Astrocyte (in vitro differentiated cells and primary cell): ENCODE results near the gene PRRG2. TPM values are rescaled to one million over a fixed set of nuclear protein-coding genes. Genes with fewer than 3 reads are reported as not detected.

Experiments
- DNase-seq: peaks from one replicate; pipeline ENCODE4 v3.0.0-alpha.2; 2010; ENCODE audit warnings: low read depth
- FAIRE-seq: peaks from 2 replicates; lab custom pipeline; 2011; peaks lifted over from hg19 to GRCh38; lab: Jason Lieb, UNC
- H2AFZ ChIP-seq: 2 replicates; pipeline ENCODE4 v1.6.0; 2012; ENCODE audit warnings: low read depth, low read length, inconsistent platforms
- H3K27ac ChIP-seq: 2 replicates; pipeline ENCODE4 v1.5.1; 2011; ENCODE audit warnings: low read depth, low read length, inconsistent platforms
- H3K27me3 ChIP-seq: 2 replicates; pipeline ENCODE4 v1.6.0; 2011; ENCODE audit warnings: low read length, inconsistent platforms; ENCODE audit not compliant: insufficient read depth
- H3K36me3 ChIP-seq: 2 replicates; pipeline ENCODE4 v1.5.1; 2011; ENCODE audit warnings: low read length, inconsistent platforms; ENCODE audit not compliant: insufficient read depth
- H3K4me1 ChIP-seq: 2 replicates; pipeline ENCODE4 v1.5.1; 2011; ENCODE audit warnings: low read length, inconsistent platforms; ENCODE audit not compliant: insufficient read depth
- H3K4me2 ChIP-seq: 2 replicates; pipeline ENCODE4 v1.6.0; 2012; ENCODE audit warnings: low read length, inconsistent platforms
- H3K4me3 ChIP-seq: 2 replicates; pipeline ENCODE4 v1.5.1; 2011; ENCODE audit warnings: low read depth, mild to moderate bottlenecking, low read length, inconsistent platforms; ENCODE audit not compliant: insufficient read depth
- H3K79me2 ChIP-seq: 2 replicates; pipeline ENCODE4 v1.6.0; 2012; ENCODE audit warnings: mild to moderate bottlenecking, low read length, inconsistent platforms; ENCODE audit not compliant: insufficient read depth
- H3K9ac ChIP-seq: 2 replicates; pipeline ENCODE4 v1.6.0; 2012; ENCODE audit warnings: mild to moderate bottlenecking, low read length, inconsistent platforms
- H3K9me3 ChIP-seq: 2 replicates; pipeline ENCODE4 v1.5.1; 2012; ENCODE audit warnings: low read depth, mild to moderate bottlenecking, low read length, inconsistent platforms; ENCODE audit not compliant: insufficient read depth
- H4K20me1 ChIP-seq: 2 replicates; pipeline ENCODE4 v1.6.0; 2012; ENCODE audit warnings: low read length, inconsistent platforms; ENCODE audit not compliant: insufficient read depth
- H3K27ac Mint-ChIP-seq: one replicate; pipeline ENCODE4 v1.8.0; 2021; ENCODE audit warnings: mild to moderate bottlenecking, mixed read lengths; ENCODE audit not compliant: unreplicated experiment
- H3K27me3 Mint-ChIP-seq: one replicate; pipeline ENCODE4 v1.8.0; 2021; ENCODE audit warnings: low read depth, mixed read lengths; ENCODE audit not compliant: unreplicated experiment
- H3K36me3 Mint-ChIP-seq: one replicate; pipeline ENCODE4 v1.8.0; 2021; ENCODE audit warnings: low read depth, mixed read lengths; ENCODE audit not compliant: unreplicated experiment
- H3K4me1 Mint-ChIP-seq: one replicate; pipeline ENCODE4 v1.8.0; 2021; ENCODE audit warnings: low read depth, mixed read lengths; ENCODE audit not compliant: unreplicated experiment
- H3K4me3 Mint-ChIP-seq: one replicate; pipeline ENCODE4 v1.8.0; 2021; ENCODE audit warnings: mild to moderate bottlenecking, moderate library complexity, mixed read lengths; ENCODE audit not compliant: unreplicated experiment
- H3K9me3 Mint-ChIP-seq: one replicate; pipeline ENCODE4 v1.8.0; 2021; ENCODE audit warnings: mild to moderate bottlenecking, mixed read lengths; ENCODE audit not compliant: unreplicated experiment
- CTCF ChIP-seq: IDR thresholded peaks from 2 replicates; pipeline ENCODE4 v1.5.1; 2011; ENCODE audit warnings: low read depth, mild to moderate bottlenecking, inconsistent platforms, low read length, moderate library complexity; ENCODE audit not compliant: insufficient read depth
- EZH2 ChIP-seq: IDR thresholded peaks from 2 replicates; pipeline ENCODE4 v1.6.1; 2012; ENCODE audit warnings: mild to moderate bottlenecking, low read length, inconsistent platforms; ENCODE audit not compliant: insufficient read depth
- total RNA-seq: library from RNA; stranded (reverse); gene quantifications from 2 replicates; pipeline ENCODE4 v1.2.1, GENCODE V29; 2021

Gene PRRG2
- total RNA-seq, 1 donor from 2014 or later: 1.3 TPM

- Histone ChIP-seq H3K27me3 (no peaks in the 10 kb centered on the region), H3K4me1 (no peaks in the 10 kb centered on the region), H3K9ac (no peak overlapping the region), H3K4me2 (no peak overlapping the region), H3K79me2 (peaks cover 35% of the 10 kb centered on the region), H3K36me3 (peaks cover 14% of the 10 kb centered on the region), H3K27ac (no peak overlapping the region), H4K20me1 (peaks cover 58% of the 10 kb centered on the region), H3K4me3 (no peak overlapping the region), H2AFZ (no peak overlapping the region), H3K9me3 (no peaks in the 10 kb centered on the region)
- Mint-ChIP-seq H3K4me3 (no peak overlapping the region), H3K36me3 (peaks cover 18% of the 10 kb centered on the region), H3K4me1 (no peaks in the 10 kb centered on the region), H3K27ac (no peak overlapping the region), H3K27me3 (no peaks in the 10 kb centered on the region), H3K9me3 (no peaks in the 10 kb centered on the region)
- TF ChIP-seq EZH2 (no peak), CTCF (no peak)
- FAIRE-seq (no peak), DNase-seq (no peak)
These were observed 21.2 kb upstream of the PRRG2 start for GRCh38 chr19:49559928-49560327.

GRCh38 chr19:49560358-49560900 is 20.7 kb upstream of the PRRG2 start:
- H3K4me1 ChIP-seq: no peaks in the 10 kb centered on the region
- H2AFZ ChIP-seq: no peak overlapping the region
- H3K4me3 Mint-ChIP-seq: no peak overlapping the region
- H3K4me1 Mint-ChIP-seq: no peaks in the 10 kb centered on the region
- peaks cover 14% of the 10 kb centered on the region for H3K36me3 ChIP-seq
- FAIRE-seq (no peak), DNase-seq (no peak)
- no peaks in the 10 kb centered on the region for H3K9me3 ChIP-seq
- no peaks in the 10 kb centered on the region for H3K27me3 Mint-ChIP-seq
- H3K4me2 ChIP-seq: no peak overlapping the region
- H3K36me3 Mint-ChIP-seq: peaks cover 18% of the 10 kb centered on the region
- no peaks in the 10 kb centered on the region for H3K27me3 ChIP-seq
- TF ChIP-seq EZH2 (no peak), CTCF (no peak)
- H4K20me1 ChIP-seq: peaks cover 62% of the 10 kb centered on the region
- peaks cover 40% of the 10 kb centered on the region for H3K79me2 ChIP-seq
- no peak overlapping the region for H3K4me3 ChIP-seq
- no peak overlapping the region for H3K27ac ChIP-seq
- no peaks in the 10 kb centered on the region for H3K9me3 Mint-ChIP-seq
- H3K27ac Mint-ChIP-seq: no peak overlapping the region
- no peak overlapping the region for H3K9ac ChIP-seq

GRCh38 chr19:49564616-49565045 is 16.5 kb upstream of the PRRG2 start:
- no peaks in the 10 kb centered on the region for H3K4me1 Mint-ChIP-seq
- H3K36me3 Mint-ChIP-seq: peaks cover 6% of the 10 kb centered on the region
- no peak overlapping the region for H3K4me2 ChIP-seq
- H3K27me3 Mint-ChIP-seq: no peaks in the 10 kb centered on the region
- H3K36me3 ChIP-seq: peaks cover 6% of the 10 kb centered on the region
- H3K27ac ChIP-seq: no peak overlapping the region
- no peak for TF ChIP-seq EZH2
- no peak for TF ChIP-seq CTCF
- no peaks in the 10 kb centered on the region for H3K9me3 ChIP-seq
- peaks cover 72% of the 10 kb centered on the region for H4K20me1 ChIP-seq
- H3K4me3 ChIP-seq: no peak overlapping the region
- DNase-seq (no peak), FAIRE-seq (no peak)
- H3K9me3 Mint-ChIP-seq: no peaks in the 10 kb centered on the region
- H3K9ac ChIP-seq: no peak overlapping the region
- H3K27ac Mint-ChIP-seq: no peak overlapping the region
- no peak overlapping the region for H2AFZ ChIP-seq
- no peaks in the 10 kb centered on the region for H3K4me1 ChIP-seq
- no peaks in the 10 kb centered on the region for H3K27me3 ChIP-seq
- H3K4me3 Mint-ChIP-seq: no peak overlapping the region
- H3K79me2 ChIP-seq: peaks cover 70% of the 10 kb centered on the region
